ELR (cell line): ENCODE measurements around the gene TMEM178B.
A peak's percentile ranks its signal among the peaks of the same experiment; 100 is the strongest.
"Not testable (repeated sequence)": the region's sequence is repeated elsewhere in the genome, so short reads cannot be mapped to it uniquely, and the experiment has no call there.

ENCODE experiments used
- DNase-seq: peaks from one replicate; pipeline ENCODE4 v3.0.0-alpha.2; 2015; ENCODE audit warnings: low read depth

TMEM178B gene

GRCh38 chr7:141073641-141074161 is at the start of gene TMEM178B:
TSS of gene TMEM178B (plus strand) at chr7:141074064.
- DNase-seq: no peak

GRCh38 chr7:141024668-141025067 is 49.2 kb upstream of the TMEM178B start:
- DNase-seq: no peak

GRCh38 chr7:141027043-141027442 is 46.8 kb upstream of the TMEM178B start:
- no peak for DNase-seq

GRCh38 chr7:141028767-141029166 is 45.1 kb upstream of the TMEM178B start:
- DNase-seq: no peak

GRCh38 chr7:141032539-141033323 is 41.1 kb upstream of the TMEM178B start:
- not testable (repeated sequence) for DNase-seq

GRCh38 chr7:141038100-141038499 is 35.8 kb upstream of the TMEM178B start:
- not testable (repeated sequence) for DNase-seq

- DNase-seq: no peak
Measured at GRCh38 chr7:141039376-141039775, 34.5 kb upstream of the TMEM178B start.

GRCh38 chr7:141042222-141043193 is 31.4 kb upstream of the TMEM178B start:
- no peak for DNase-seq

- DNase-seq: no peak
Measured at GRCh38 chr7:141043616-141044015, 30.2 kb upstream of the TMEM178B start.

- peak; percentile 60 for DNase-seq
Measured at GRCh38 chr7:141045126-141045841, 28.6 kb upstream of the TMEM178B start.

GRCh38 chr7:141045842-141046620 is 27.8 kb upstream of the TMEM178B start:
- DNase-seq: peak; percentile 46

GRCh38 chr7:141053626-141054025 is 20.2 kb upstream of the TMEM178B start:
- peak; percentile 29 for DNase-seq

- DNase-seq: no peak
Measured at GRCh38 chr7:141055146-141055545, 18.7 kb upstream of the TMEM178B start.

- no peak for DNase-seq
Measured at GRCh38 chr7:141057788-141058187, 16.1 kb upstream of the TMEM178B start.

- DNase-seq: not testable (repeated sequence)
Measured at GRCh38 chr7:141067856-141068255, 6.0 kb upstream of the TMEM178B start.

GRCh38 chr7:141071260-141071854 is 2.5 kb upstream of the TMEM178B start:
- peak; percentile 46 for DNase-seq

GRCh38 chr7:141071855-141072547 is 1.9 kb upstream of the TMEM178B start:
- peak; percentile 2 for DNase-seq

GRCh38 chr7:141072548-141073172 is 1.2 kb upstream of the TMEM178B start:
- peak; percentile 62 for DNase-seq

- DNase-seq: peak; percentile 20
Measured at GRCh38 chr7:141073173-141073640, 657 bp upstream of the TMEM178B start.
